Stimulated activated CD8-positive, alpha-beta memory T cell treated with anti-CD3 and anti-CD28 coated beads, Interleukin-4, amount 100 ng/mL, for 24 hours (primary cell): ENCODE results near the gene ADAR.
"Not testable (repeated sequence)": the region's sequence is repeated elsewhere in the genome, so short reads cannot be mapped to it uniquely, and the experiment has no call there.

ENCODE experiments used
- DNase-seq: peaks from one replicate; pipeline ENCODE4 v3.0.0-alpha.2; 2020; ENCODE audit warnings: low read depth

The ADAR gene

GRCh38 chr1:154607609-154608396 is at the start of gene ADAR:
TSS of gene ADAR (minus strand) at chr1:154608186. CDS start at chr1:154608006, 180 bp downstream.
- peak; percentile 82 for DNase-seq

GRCh38 chr1:154657556-154657955 is 49.6 kb upstream of the ADAR start:
- no peak for DNase-seq

GRCh38 chr1:154652893-154653292 is 44.9 kb upstream of the ADAR start:
- DNase-seq = no peak

GRCh38 chr1:154644724-154645123 is 36.7 kb upstream of the ADAR start:
- not testable (repeated sequence) for DNase-seq

- DNase-seq = no peak
Observed at GRCh38 chr1:154641534-154641933, 33.5 kb upstream of the ADAR start.

GRCh38 chr1:154639876-154640275 is 31.9 kb upstream of the ADAR start:
- no peak for DNase-seq

GRCh38 chr1:154635171-154635570 is 27.2 kb upstream of the ADAR start:
- no peak for DNase-seq

GRCh38 chr1:154629675-154630073 is 21.7 kb upstream of the ADAR start:
- no peak for DNase-seq

GRCh38 chr1:154629061-154629674 is 21.2 kb upstream of the ADAR start:
- DNase-seq = no peak

- no peak for DNase-seq
Observed at GRCh38 chr1:154628121-154628405, 20.1 kb upstream of the ADAR start.

GRCh38 chr1:154627257-154628120 is 19.5 kb upstream of the ADAR start:
- DNase-seq = peak; percentile 88

- DNase-seq = no peak
Observed at GRCh38 chr1:154626456-154627256, 18.7 kb upstream of the ADAR start.

- no peak for DNase-seq
Observed at GRCh38 chr1:154624746-154625643, 17.0 kb upstream of the ADAR start.

GRCh38 chr1:154623358-154623757 is 15.4 kb upstream of the ADAR start:
- DNase-seq = no peak

GRCh38 chr1:154622503-154623039 is 14.6 kb upstream of the ADAR start:
- DNase-seq = no peak

- DNase-seq = no peak
Observed at GRCh38 chr1:154621875-154622274, 13.9 kb upstream of the ADAR start.

- DNase-seq = no peak
Observed at GRCh38 chr1:154620751-154621150, 12.8 kb upstream of the ADAR start.

GRCh38 chr1:154619181-154619948 is 11.4 kb upstream of the ADAR start:
- no peak for DNase-seq

GRCh38 chr1:154616659-154617345 is 8.8 kb upstream of the ADAR start:
- no peak for DNase-seq
